Stimulated activated CD8-positive, alpha-beta memory T cell treated with anti-CD3 and anti-CD28 coated beads, Interleukin-7, amount 100 ng/mL, for 1 hour (primary cell): ENCODE measurements around the gene ZNF394.

Experiments
- DNase-seq, 2 donors: peaks; one replicate each; pipeline ENCODE4 v3.0.0-alpha.2; 2020; ENCODE audit warnings: low read depth in 2 of 2

Gene ZNF394

DNA sequence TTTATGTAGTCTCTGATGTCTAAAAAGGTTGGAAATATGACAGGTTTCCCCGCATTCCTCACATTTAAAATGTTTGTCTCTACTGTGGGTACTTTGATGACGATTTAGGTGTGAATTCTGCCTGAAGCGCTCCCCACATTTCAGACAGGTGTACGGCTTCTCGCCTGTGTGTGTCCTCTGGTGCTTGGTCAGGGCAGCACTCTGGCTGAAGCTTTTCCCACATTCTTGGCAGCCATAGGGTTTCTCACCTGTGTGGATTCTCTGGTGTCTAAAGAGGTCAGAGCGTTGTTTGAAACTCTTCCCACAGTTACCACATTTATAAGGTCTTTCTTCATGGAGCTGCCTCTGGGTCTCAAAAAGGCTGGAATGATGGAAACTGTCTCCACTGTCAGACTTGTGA, 6.3 kb downstream of the ZNF394 start:
- no peak for DNase-seq

DNA sequence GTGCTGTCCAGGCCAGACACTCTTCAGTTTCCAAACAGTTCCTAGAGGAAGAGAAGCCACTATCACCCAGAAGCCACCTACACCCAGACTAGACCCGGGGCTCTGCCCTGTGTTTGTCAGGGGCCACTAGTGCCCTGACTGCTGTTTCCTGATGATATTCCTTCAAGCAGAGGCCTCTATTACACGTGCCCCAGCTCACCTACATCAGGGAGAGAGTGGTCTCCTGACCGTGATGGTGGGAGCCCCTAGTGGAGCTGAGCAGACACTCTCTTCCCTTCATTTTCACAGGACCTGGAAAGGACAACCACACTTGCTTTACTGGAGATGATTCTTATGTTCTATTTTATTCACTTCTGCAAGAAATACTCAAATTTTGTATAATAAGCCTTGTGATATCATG, 9.2 kb downstream of the ZNF394 start:
- no peak for DNase-seq

DNA sequence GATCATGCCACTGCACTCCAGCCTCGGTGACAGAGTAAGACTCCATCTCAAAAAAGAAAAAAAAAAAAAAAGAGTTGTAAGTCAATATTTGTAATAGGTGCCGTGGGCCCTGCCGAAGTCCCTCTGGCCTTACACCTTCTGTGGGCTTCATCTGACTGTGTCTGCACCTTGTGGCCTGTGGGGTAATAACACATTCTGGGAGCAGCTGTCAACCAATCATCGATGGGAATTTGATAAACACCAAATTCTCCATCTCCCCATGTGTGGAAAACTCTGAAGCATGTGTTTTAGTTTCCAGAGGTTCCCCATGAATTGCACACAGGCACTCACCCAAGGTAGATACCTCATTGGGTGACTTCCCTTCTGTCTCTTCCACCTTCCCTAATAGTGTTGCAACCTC, 10.8 kb downstream of the ZNF394 start:
- DNase-seq, result no peak

DNA sequence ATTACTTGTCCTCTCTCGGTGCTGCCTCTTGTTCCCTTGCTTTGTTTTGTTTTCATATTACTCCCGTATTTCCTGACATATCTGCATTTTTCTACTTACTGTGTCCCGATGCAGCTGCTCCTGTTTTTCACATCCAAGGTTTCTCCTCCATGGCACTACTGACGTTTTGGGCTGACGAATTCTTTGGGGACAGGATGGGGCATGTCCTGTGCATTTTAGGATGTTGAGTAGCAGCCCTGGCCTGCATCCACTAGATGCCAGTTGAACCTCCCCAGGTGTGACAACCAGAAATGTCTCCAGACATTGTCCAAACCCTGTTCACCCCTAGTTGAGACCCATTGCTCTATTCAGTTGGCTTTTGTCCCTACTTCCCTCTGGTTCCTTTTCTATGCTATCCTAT, 15.0 kb downstream of the ZNF394 start:
- no peak for DNase-seq

DNA sequence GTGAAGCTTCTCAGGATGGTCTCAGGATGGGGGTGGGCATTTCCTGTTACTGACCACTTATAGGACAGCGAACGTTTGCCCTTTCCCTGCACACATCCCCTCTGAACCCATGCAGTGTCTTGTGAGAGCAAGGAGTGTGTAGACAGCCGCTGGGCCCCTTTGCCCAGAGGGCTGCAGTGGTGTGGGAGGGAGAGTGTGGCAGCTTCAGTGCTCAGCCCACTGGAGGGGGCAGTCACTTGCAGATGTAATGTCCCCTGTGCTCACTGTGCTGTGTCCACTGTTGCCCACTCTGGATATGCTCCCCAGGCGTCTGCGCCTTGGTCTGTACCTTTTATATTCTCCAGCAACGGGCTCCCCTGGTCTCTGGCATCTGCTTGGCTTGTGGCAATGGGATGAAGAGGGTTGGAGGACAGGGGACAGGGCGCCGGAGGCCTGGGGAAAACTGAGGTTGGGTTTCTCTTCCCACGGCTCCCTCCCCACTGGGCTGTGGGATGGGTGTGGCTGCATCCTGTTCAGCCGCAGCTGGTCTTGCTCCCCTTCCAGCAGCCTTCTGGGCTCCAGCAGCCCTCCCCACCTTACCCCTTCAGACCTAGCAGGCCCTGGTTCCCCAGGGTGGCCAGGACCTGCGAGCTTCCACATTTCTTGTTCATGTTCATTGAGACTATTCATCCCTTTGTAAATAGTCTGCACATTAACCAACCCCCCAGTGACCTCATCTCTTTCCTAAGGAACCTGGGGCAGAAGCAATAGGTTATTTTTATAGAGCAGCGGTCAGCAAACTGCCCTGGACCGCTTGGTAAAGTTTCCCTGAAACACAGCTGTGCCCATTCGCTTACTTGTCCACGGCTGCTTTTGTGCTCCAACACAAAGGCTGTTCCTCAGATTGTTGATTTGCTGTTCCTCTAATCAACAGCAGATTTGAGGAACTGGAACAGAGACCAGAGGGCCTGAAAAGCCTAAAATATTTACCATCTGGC, 21.3 kb downstream of the ZNF394 start:
- no peak for DNase-seq

DNA sequence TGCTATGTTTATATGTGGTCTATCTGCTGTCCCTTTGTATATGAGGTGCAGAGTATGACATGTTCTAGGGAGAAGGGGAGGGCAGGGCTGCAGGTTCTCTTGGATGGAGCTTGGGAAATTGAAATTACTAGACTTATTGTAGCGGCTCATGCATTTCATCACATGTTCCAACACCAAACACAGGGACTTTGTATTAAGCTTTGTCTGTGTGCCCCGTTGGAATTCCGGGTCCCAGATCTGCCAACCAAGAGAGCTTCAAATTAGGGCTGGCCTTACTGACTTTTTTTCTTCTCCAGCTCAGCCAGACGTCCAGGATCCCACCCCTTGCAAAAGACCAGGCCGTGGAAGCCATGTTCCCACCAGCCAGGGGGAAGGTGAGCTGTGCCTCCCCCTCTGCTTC, 24.0 kb downstream of the ZNF394 start:
- no peak for DNase-seq

DNA sequence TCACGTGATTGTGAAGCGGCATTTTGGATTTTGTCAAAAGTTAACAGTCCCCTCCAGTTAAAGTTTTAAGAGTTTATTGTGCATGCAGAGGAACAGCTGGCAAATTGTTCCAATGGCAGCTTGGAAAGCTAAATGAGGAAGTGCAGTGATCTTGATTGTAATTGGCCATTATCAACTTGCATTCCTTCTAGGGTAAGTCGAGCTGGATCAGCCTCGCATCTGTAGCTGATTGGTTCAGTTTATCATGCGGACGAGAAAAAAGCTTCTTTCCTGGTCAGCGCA, 26.8 kb downstream of the ZNF394 start:
- DNase-seq, result no peak

DNA sequence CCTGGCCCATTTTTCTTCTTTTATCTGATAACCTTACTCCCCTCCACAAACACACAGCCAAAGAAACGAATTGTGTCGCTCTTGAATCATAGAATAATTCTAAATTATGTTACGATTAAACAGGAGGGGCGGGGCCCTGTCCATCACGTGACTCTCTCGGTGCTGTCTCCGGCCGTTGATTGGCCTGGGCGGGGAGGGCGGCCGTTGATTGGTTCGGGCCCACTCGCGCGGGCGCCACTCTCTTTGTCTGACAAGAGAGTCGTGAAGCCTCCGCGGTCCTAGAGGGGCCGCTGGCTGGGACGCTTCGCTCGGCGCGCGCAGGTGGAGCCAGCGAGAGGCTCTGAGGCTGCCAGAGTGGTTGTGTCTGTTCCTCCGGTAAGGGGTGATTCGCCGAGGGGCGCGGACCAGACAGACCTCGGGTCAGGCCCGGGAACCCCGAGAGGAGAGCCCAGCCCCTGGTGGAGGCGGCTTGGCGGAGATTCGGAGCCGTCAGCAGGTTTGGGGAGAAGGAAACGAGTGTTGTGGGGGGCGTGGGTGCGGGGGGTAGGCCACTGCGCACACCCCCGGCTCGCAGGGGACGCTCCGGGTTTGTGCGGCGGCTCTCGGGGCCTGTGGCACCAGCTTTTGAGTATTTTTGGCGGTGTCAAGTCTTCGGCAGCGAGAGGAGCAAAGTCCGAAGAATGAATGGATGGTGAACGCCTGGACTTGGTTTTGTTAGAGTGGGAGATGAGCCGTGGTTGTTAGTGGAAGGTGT, 27.3 kb downstream of the ZNF394 start, which contains the start of gene ZNF789:
Gene ZNF789 (plus strand): TSS at position 330 of the 754 bp plus-strand sequence. CDS start 3,567 bp downstream, outside the sequence.
- DNase-seq, result peak; percentile 94 to 96

DNA sequence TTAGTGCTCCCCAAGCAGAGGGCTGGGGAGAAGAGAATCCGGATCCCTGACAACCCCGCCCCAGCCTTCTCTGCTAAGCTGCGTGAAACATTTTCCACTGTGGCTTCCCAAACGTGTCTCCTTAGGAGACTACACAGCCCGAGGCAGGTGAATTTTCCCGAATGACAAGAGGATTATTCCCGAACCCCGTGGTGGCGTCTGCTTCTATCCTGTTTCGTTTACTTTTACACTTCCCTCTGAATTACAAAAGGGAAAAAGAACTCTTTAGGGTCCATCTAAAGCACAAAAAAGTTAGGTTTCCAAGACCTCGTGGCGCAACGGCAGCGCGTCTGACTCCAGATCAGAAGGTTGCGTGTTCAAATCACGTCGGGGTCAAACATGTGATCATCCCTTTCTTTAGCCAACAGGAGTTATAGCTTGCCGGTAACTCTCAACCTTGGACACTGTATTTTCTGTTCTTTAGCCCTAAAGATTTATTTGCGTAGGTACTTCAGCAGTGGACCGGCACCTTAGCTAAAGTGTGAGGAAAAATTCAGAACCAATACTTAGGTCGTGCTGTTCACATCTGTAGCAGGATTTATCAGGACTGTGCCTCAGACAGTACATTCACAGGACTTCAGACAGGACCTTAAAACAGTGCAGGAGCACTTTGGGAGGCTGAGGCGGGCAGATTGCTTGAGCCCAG, 30.6 kb downstream of the ZNF394 start:
- no peak for DNase-seq

DNA sequence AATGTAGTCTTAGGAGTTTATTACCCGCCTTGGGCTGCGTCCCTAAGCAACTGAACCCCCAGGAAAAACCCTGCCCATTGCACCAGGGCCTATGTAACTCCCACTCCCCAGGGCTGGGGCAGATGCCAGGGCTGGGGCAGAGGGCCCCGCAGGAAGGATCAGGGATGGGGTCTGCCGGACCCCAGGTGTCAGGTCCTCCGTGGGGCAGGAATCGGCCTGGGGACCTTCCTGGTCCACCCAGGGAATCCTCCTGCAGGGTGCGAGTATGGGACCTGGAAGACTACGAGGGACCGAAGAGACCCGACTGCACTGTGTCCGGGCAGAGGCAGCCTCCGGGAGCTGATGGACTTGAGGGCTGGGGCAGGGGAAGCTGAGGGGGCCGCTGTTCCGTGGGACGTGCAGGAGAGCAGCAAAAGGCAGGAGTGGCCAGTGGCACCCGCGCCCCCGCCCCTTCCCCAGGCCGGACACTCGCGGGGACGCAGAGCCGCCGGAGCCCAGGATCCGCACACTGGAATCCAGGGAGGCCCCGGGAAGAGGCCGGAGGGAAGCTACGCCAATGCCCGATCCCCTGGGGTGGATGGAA, 31.7 kb downstream of the ZNF394 start:
- no peak for DNase-seq

DNA sequence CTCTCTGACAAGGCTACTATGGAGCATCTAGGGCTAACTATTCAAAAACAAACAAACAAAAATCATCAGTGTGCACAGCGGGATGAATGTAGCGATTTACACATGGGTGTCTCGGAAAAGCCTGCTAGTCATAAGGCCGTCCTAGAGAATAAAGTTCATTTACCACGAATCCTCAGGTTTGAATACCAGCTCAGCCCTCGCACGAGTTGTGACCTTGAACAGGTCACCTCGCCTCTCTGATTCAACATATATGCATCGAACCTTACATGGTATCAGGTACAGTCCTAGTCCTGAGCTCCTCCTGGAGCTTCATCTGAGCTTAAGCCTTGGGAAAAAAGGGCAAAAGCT, 34.7 kb downstream of the ZNF394 start:
- DNase-seq, result no peak

DNA sequence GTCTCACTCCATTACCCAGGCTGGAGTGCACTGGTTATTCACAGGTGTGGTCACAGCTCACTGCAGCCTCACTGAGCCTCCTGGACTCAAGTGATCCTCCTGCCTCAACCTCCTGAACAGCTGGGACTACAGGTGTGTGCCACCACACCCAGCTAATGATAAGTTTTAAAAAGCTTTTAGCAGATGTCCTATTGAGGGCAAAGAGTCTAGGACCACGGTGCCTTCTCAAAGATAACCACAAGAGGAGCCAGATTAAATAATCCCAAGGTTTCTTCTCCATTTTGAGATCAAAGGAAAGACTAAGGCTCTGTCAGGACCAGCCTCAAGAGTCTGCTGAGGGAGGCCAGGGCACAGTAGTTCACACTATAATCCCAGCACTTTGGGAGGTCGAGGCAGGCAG, 38.9 kb downstream of the ZNF394 start:
- DNase-seq, result no peak

DNA sequence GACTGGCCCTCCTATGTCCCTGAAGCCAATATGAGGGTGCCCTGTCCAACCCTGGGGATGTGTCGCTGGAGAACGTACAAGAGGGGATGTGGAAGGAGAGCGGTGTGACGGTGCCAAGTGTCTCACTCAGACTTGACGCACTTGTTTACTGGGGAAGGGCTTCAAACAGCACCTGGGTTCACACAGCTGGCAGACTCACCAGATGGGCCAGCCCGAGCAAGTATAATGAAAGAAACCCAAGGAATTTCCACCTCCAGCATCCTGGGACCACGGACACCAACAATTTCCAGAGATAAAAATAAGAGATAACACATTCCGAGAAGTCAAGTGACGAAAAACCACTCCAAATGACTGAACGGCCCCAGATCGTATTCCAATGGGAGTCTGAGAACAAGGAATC, 39.4 kb downstream of the ZNF394 start:
- DNase-seq, result no peak

DNA sequence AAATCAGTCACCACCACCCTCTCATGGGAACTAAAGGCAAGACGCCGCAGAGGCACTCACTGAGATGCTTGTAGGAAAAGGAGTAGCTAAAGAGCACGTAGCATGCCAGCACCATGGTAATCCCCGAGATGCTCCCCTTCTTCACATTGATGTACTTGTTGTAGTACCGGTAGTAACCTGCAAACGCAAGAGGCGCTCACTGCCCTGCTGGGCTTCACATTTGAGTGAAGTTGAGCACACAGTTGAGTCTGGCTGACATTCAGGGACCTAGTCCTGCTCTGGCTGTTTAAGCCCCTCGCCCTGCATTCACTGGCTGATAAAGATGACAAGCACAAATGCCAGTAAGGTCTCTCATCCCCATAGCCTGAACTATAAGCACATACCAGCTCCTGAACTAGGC, 41.0 kb downstream of the ZNF394 start:
- DNase-seq, result no peak

DNA sequence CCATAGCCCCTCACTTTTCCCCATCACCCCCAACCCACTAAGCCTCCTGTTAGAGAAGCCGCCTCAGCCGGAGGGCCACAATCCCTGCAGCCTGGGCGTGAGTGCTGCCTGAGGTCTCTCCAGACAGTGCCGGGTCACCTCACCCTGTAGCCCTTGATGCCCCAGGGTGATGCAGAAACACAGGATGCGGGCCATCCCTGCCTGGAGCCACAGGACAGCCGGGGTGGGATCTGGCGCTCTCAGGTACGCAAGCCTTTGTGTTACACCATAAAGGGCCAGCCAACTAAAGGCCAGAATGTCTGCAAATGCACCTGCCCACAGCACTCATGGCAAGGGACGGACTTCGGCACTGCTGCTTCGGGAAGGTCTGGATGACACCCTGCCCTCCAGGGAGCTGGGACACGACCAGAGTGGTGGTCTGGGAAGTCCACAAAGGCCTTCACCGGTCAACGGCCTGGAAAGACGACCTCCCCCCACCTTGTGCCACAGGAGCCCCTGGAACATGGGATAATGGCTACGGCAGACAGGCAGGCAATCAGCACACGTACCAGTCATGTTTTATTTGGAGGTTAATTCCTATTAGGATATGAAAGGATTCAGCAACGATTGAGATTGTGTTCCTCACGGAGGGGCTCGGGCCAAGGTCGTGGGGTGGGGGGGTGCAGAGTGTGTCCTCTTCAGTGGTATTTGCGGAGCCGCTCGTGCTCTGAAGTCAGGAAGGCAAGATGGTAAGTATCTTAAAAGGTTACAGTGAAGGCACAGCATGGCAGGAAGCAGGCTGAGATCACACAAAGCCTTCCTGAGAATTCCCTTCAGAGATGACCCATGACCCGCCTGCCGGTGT, 42.2 kb downstream of the ZNF394 start:
- no peak for DNase-seq

DNA sequence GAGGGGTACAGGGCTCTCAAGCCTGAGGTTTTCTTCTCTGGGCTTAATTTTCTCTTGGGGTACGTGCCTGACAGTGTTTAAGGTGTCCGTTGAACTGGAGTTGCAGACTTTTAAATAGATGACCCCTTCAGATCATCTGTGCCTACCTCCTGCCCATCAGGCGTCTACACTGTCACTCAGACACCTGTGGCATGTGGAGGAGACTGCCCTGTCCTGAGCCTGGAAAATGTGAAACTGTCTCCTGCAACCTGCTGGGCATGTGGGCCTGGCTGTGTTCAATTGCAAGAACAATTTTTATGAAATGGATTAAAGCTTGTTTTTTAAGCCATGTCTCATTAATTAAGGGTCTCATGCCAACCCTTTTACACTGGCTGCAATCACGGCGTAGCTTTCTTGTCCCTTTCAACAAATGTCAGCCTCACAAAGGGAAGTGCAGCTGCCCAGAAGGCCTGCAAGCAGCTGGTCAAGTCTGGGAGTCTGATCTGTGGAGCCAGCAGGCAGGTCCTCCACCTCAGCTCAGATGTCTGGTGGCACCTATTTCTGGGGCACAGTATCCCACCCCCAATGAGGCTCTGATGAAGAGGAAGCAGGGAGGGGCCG, 42.9 kb downstream of the ZNF394 start:
- DNase-seq, result no peak

DNA sequence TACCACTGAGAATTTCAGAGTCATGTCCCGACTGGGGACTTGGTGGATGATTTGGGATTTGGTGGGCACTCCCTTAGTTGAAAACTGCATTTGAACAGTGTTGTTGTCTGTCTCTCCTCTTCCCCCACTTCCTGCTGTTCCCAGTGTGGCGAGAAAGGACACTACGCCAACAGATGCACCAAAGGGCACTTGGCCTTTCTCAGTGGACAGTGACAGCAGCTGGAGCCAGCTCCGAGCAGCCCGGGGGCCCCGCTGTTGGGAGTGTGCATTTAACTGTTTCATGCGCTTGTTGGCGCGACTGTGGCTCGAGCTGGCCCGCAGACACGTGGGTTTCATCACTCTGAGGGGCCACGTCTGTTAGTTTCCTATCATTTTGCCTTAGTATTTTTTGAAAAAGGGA, 43.8 kb downstream of the ZNF394 start:
- no peak for DNase-seq

DNA sequence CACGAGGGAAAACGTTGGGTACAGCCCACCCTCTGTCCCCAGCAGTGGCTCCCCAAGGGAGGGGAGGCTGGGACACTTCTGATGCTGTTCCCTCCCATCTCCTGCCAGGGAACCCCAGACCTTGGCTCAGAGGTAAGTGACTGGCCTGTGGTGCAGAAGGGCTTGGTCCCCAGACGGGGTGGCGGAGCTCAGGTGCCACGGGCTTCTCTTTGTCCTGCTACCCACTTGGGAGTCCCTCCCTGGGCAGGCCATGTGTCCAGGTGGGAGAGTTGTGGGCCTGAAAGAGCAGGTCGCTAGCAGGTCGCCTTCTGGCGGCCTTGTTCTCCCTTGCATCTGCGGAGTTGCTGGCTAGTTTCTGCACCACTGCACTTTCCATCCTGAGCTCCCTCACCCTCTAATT, 44.2 kb downstream of the ZNF394 start:
- DNase-seq, result no peak

DNA sequence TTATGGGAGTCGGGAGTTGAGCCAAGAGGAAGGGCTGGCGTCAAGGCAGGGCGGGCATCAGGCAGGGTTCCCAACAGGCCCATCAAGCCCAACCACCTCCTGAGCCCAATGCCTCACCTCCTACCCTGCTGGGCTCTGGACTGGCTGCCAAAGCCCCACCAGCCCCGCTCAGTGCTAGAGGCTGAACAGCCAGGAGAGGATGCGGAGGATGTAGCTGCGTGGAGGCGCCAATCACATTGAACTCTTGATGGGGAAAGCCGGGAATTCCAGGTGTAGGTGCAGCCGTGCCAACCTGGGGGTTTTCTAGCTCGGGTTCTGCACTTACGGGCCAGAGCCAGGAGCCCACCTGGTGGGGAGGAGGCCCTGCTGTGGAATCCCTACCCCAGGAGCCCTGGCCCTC, 47.0 kb downstream of the ZNF394 start:
- no peak for DNase-seq

DNA sequence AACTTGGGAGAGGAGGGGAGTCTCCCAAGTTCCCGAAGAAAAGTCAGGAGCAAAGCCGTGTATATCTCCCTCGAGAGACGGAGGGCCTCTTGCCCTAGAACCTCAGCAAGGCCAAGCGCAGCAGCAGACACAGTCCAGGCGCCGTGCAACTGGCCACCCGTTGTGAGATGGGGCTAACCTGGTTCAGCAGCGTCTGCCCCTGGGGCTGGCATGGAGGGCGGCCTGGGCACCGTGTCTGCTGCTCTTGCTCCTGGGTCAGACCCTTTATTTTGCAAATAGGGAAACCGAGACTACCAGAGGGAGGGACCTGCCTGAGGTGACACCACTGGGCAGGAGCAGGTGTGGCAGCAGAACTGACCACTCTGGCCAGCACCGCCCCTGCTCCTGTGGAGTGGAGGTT, 47.5 kb downstream of the ZNF394 start:
- no peak for DNase-seq

DNA sequence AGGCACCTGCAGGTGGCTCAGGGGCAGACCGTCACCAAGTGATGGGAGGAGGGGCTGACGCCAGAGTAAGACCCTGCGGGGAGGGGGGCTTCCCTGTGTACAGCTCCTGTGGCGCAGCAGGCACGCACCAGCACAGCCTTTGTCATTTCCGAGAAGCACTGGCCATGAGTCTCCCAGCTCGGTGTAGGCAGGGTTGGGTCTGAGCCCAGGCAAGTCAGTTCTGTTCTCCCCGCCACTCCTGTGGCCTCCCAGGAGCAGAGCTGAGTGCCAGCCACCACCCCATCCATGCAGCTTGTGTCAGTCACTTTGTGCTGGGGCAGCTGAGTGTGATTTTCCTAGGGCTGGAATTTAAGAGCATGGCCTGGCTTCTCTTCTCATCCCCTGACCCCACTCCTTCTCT, 48.1 kb downstream of the ZNF394 start:
- no peak for DNase-seq
